RWPE2 (cell line): Measurements from ENCODE around the gene HEPACAM2.

Source experiments
- ATAC-seq: fragments of 200-7000 bp; cut with Tn5 transposase; 3 replicates; pipeline ENCODE4 v1.9.1; 2021; ENCODE audit warnings: low read depth
- DNase-seq: peaks from one replicate; pipeline ENCODE4 v3.0.0-alpha.2; 2020; ENCODE audit warnings: low spot score
- H3K27ac ChIP-seq: fragments of 450-650 bp; 2 replicates; pipeline ENCODE4 v1.5.1; 2017; ENCODE audit warnings: mild to moderate bottlenecking; ENCODE audit not compliant: poor library complexity, severe bottlenecking
- H3K27me3 ChIP-seq: fragments of 250-450 bp; sonication (Bioruptor Pico); 2 replicates; pipeline ENCODE4 v1.5.1; 2021; ENCODE audit warnings: mild to moderate bottlenecking, moderate library complexity; ENCODE audit not compliant: insufficient read depth, poor library complexity, severe bottlenecking
- H3K36me3 ChIP-seq: fragments of 250-450 bp; sonication (Bioruptor Pico); 2 replicates; pipeline ENCODE4 v1.5.1; 2020; ENCODE audit warnings: low read depth, mild to moderate bottlenecking, moderate library complexity
- H3K4me1 ChIP-seq: fragments of 250-450 bp; sonication (Bioruptor Pico); 2 replicates; pipeline ENCODE4 v1.5.1; 2021; ENCODE audit warnings: mild to moderate bottlenecking, moderate library complexity; ENCODE audit not compliant: insufficient read depth, poor library complexity, severe bottlenecking
- H3K4me3 ChIP-seq: fragments of 250-450 bp; sonication (Bioruptor Pico); 2 replicates; pipeline ENCODE4 v1.5.1; 2021; ENCODE audit warnings: mild to moderate bottlenecking, moderate library complexity; ENCODE audit not compliant: severe bottlenecking
- H3K9me3 ChIP-seq: fragments of 250-450 bp; sonication (Bioruptor Pico); 2 replicates; pipeline ENCODE4 v1.5.1; 2021; ENCODE audit warnings: mild to moderate bottlenecking, moderate library complexity; ENCODE audit not compliant: severe bottlenecking
- CTCF ChIP-seq: fragments of 450-650 bp; IDR thresholded peaks from one replicate; pipeline ENCODE4 v1.5.1; 2017; ENCODE audit warnings: mild to moderate bottlenecking, moderate library complexity; ENCODE audit not compliant: poor library complexity, severe bottlenecking

HEPACAM2 gene

GRCh38 chr7:93138576-93138975 lies 87.7 kb downstream of the HEPACAM2 start:
- ATAC-seq (no peak), DNase-seq (no peak)

More at GRCh38 chr7:93138576-93138975, 87.7 kb downstream of the HEPACAM2 start:
- Histone ChIP-seq H3K36me3 (no peaks in the 10 kb centered on the region), H3K4me3 (no peak overlapping the region), H3K9me3 (peaks cover 2% of the 10 kb centered on the region), H3K27me3 (no peaks in the 10 kb centered on the region), H3K4me1 (no peaks in the 10 kb centered on the region), H3K27ac (no peak overlapping the region)
- TF ChIP-seq CTCF: no peak
